Middle frontal gyrus (tissue), 1 donor: ENCODE results near the gene CDK19.
A peak's percentile ranks its signal among the peaks of the same experiment; 100 is the strongest.
"Not testable (repeated sequence)": the region's sequence is repeated elsewhere in the genome, so short reads cannot be mapped to it uniquely, and the experiment has no call there.

ENCODE experiments used
- DNase-seq: peaks from one replicate; pipeline ENCODE4 v3.0.0-alpha.2; 2015; ENCODE audit warnings: low spot score; ENCODE audit errors: extremely low spot score

The CDK19 gene

DNA sequence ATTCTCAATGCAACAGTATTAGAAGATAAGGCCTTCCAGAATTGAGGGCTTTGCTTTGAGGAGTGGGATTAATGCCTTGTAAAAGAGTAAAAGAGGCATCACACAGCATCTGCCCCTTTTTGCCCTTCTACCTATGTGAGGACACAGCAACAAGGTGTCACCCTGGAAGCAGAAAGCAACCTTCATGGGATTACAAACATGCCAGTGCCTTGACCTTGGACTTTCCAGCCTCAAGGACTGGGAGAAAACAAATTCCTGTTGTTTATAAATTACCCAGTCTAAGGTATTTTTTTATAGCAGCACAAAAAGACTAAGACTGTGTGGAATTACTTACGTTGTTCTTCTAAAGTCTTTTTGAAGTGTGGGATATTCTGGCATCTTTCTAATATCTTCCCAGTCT is 188.8 kb downstream of the CDK19 start:
- DNase-seq: no peak

DNA sequence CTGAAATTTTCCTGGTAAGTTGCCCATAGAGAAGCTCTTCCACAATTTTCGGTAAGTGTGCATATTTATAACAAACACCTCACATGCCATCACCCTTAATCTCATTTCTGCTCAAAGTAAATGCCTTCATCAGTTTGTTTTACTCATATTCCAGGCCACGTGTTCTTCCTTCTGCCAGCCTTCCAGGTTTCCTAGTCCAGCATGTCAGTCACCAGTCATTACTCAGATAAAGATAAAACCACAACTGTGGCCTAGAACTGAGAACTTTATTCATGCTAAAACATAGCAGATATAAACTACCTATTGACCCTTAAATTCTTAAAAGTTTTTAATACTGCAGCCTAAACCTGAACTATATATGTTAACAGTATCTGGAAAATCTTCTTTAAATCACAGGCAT is 189.4 kb downstream of the CDK19 start:
- DNase-seq: no peak

DNA sequence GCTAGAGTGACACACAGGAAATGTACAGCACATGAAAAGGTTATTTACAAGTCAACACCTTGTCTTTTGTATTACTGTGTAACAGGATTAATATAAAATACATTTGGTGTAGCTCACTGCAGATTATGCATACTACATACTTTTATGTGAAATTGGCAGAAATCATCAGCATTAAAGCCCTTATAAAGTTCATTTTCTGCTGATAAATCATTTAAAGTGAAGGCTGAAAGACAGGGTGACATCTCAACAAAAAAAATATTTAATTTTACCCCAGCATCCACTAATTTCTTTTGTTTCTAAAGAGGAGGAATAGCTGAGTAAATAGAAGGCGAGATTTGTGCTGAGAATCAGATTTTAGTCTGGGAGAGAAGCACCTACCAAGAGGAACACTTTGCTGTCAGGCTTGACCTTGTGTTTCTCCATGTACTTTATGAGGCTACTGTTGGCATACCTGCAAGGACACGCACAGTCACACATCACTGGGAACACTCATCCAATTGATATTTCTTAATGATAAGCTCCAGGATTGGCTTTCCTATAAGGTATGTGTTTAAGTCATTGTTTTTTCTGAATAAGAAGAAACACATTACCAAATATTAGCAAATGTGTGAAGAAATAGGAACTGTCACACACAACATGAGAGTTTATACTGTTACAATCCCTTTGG is 192.2 kb downstream of the CDK19 start:
- no peak for DNase-seq

DNA sequence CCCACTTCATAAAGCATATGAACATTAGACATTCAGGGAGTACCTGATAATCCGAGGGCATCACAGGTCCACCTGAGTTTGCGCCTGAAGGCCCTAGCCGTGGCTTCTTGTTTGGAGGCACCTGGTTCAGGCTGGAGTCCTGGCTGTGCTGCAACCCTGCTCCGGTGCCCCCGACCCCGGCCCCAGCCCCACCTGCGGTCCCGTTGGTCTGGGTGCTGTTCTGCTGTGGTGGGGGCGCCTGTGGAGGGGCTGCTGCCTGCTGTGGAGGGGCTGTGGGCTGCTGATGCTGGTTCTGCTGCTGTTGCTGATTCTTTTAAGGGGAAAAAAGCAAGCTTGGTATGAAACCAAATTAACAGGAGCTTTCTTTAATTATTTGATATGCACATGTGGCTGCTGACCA is 194.2 kb downstream of the CDK19 start:
- no peak for DNase-seq

DNA sequence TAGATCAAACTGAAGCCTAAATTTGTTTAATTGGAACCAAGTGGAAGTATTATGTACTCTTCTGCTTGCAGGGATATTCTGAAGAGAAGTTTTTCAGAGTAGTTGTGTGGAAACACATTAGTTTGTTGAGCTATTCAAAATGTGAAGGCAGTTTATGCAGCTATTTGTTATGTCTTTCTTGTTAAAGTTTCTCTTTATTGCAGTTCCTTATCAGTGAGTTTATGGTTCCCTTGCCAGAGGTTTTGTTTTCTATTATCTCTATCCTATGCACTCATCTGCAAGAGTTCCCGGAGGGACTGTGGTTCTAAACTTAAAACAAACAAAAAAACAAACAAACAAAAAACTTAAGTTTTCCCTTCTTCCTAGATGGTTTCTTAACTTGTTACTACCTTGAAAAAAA is 195.2 kb downstream of the CDK19 start:
- DNase-seq: no peak

DNA sequence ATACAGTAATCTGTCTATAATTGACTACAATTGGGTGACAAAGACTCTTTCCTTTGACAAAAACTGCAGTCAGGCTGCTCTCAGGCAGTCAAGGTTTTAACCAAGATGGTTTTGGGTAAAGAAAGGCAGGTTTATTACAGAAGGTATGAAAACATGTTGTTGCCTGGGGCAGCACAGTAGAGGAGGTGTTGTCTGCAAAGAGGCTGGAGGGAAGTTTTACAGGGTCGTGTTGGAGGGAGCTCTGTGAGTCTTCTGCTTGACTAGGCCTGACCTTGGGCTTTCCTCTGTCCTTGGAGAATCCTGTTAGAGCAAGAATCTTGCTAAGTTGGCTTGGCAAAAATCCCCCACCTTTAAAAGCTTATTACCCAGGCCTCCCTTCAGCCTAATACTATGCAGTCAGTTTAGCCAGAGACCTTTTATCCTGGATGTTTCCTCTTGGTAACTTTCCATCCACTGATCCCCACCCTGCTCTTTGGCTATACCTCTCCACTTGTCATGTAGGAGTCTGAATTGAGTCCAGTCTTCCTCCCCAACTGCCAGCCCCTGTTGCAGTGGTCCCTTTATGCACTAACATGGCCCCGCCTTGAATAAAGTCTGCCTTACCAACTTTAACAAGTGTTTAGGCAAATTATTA is 195.9 kb downstream of the CDK19 start:
- DNase-seq: no peak

DNA sequence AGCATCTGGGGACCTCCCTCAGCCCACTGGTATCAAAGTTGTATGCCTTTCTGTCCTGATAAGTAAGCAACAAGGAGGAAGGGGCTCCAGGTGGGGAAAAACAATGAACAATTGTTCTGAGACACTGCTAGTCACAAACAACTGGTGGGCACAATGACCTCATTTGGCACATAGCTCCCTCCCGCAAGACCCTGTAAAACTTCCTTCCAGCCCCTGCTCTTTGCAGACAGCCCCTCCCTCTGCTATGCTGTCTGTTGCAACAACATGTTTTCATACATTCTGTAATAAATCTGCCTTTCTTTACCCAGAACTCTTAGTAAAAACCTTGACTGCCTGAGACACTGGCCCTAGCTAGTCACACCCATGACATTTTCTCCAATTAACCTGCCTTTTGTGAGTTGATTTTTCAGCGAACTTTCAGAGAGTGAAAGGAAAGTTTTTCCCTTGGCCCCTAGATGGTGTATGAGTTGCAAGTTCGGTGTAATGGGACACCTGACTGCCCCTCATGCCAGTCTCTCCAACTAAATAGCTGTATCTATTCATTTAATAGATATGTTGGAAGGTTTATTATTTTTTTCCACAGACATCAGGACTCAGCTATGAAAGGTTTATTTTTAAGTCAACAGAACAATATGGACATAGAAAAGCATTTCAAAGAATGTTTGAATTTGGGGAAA is 196.5 kb downstream of the CDK19 start:
- DNase-seq: no peak

DNA sequence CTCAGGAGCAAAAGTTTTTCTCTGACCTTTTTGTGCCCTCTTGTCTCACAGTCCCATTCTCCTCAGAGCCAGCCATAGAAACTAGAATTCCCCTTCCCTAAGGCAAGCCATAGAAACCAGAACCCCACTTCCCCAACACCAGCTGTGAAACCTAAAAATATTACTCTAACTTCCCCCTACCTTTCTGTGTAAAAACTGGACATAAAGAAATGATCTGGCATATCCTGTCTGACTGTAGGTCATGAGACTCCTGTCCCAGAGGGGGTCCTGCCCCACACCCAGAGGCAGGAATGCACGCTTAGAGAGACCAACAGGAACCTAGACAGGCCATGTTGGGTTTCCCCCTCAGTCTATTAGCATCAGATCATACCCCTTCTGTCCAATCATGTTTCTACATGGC is 198.2 kb downstream of the CDK19 start:
- no peak for DNase-seq

DNA sequence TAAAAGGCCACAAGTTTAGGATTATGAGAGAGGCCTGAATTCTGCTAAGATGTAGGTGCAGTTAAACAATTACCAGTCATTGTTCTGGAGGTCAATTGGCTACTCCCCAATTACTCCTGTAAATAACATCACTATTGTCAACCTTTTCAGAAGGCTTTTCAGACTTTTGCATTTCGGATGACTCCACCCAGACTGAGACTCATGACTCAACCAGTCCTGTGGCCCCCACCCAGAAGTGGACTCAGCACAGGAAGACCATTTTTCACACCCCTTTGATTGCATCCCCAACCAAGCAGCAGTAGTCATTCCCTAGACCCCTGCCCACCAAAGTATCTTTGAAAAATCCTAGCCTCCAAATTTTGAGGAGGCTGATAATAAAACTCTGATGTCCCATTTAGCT is 199.5 kb downstream of the CDK19 start:
- no peak for DNase-seq

DNA sequence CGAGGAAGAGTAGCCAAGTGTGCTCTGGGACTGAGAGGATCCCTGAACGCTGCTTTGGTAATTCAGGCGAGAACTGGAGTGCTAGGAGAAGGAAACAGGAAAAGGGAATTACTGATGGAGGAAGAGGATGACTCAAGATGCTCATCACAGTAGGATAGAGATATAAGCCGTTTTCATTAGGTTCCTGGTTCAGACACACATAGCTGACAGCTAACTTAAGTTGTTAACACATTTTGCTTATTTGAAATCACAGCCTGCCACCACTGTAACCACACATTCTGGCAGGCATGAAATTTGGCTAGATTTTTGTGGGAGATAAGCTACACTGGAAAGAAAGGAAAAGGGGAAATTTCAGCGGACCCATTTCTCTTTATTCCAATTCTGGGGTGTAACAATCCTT is 200.7 kb downstream of the CDK19 start:
- no peak for DNase-seq

DNA sequence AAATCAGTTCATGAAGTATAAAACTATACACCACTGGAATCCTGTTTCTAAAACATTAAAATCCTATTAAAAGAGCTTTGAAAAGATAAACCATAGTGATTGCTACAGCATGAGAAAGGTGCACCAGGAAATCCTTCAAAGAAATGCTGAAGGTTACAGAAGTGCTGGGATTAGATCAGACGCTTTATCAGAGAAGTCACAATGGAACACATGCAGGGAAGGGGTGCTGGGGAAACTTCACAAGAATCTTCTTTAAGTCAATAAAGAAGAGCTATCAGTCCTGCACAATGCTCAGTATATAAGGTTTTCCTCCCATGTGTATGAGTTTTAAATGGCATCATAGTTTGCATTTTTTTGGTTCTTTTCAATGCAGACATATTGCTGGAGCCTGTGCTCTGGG is 201.2 kb downstream of the CDK19 start:
- no peak for DNase-seq

DNA sequence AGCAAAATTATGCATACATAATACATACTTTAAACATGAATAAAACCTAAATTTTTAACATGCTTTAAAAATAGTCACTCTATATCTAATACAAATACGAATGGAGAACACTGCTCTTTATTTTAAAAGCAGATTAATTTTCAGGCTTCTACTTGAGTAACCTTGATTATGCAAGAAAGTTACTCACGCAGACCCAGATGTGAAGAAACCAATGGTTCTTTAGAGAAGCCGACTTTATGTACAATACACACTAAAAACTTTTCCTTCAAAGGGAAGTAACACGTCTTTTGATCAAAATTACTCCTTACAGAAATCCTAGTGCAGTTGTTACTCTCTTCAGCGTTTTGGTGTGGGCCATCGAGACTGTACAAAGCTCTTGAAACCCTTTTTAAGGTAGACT is 201.9 kb downstream of the CDK19 start:
- no peak for DNase-seq

DNA sequence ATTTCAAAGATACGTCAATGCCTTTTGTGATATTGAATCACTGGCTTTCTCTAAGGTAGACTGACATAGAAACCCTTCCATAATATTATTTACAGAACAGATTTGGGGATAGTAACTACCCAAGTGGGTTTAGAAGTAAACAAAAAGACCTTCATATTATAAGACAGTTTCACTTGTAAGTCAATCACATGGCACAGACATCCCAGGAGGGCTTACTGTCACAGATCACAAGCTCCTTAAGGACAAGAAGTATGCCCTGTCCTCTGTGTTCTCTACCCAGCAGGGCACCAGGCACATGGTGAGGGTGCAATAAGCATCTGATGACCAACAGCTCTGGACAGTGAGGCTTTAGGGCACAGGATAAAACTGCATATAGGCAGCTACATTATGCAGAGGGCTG is 203.0 kb downstream of the CDK19 start:
- no peak for DNase-seq

DNA sequence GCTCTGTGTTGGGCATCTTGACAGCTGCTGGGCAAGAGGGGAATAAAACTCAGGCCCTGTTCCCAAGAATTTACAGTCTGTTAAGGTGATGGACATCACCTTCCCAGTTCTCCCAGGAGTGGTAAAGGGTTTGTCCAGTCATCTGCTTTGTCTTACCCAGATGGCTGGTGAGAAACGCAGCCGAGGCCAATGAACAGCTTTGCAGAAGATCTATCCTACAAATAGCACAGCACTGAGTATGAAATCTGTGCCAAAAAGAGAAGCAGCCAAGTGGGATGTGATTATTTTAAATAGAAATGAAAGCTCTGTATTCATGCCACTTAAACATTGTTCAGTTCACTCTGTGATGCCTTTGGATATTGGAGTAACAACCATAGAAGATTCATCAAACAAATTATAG is 206.2 kb downstream of the CDK19 start:
- DNase-seq: peak; percentile 60

DNA sequence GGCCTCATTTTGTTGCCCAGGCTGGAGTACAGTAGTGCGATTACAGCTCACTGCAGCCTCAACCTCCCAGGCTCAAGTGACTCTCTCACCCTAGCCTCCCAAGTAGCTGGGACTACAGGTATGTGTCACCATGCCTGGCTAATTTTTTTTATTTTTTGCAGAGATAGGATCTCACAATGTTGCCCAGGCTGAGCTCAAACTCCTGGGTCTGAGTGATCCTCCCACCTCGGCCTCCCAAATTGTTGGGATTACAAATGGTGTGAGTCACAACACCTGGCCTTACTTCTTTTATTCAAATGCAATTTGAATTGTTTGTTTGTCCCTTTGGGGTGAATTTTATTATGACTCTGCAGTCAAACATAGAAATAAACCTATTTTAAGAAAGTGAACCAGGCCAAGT is 207.1 kb downstream of the CDK19 start:
- no peak for DNase-seq

DNA sequence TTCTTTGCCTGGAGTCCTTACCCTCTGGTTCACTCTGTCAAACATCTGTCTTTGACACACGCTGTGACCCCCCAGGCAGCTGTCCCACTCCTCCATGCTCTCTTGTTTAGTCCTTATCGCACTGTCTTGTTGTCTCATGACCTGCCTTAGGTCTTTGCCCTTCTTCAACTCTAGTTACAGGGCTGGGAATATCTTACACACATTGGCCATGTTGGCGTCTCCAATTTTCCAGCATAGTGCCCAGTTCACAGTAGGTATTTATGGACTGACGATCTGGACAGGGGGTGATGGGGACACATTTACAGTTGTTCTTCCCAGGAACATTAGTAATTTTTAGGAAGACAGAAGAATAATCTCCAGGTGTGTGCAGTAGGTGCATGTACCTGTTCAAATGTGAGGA is 209.1 kb downstream of the CDK19 start:
- DNase-seq: no peak

DNA sequence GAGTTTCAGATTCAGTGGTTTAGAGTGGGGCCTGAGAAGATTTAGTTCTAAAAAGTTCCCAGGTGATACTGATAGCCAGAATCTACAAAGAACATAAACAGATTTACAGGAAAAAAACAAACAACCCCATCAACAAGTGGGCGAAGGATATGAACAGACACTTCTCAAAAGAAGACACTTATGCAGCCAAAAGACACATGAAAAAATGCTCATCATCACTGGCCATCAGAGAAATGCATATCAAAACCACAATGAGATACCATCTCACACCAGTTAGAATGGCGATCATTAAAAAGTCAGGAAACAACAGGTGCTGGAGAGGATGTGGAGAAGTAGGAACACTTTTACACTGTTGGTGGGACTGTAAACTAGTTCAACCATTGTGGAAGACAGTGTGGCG is 214.6 kb downstream of the CDK19 start:
- not testable (repeated sequence) for DNase-seq

DNA sequence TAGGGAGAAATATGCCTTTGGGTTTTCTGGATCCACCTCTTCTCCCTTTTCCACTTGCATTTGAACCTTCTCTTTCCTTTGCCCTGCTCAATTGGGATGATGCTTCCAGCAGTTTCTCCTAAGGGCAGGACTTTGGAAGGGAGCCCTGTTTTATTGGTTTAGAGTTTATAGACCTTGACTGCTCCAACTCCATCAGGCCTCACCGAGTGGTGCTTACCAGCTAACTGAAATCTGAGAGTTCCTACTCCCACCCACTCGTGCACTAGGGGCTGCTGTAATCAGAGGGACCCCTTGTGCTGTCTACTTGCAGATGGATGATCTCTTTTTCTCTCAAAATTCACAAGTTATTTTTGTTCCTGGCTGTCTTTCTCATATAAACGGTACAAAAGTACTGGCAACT is 217.5 kb downstream of the CDK19 start:
- DNase-seq: no peak

DNA sequence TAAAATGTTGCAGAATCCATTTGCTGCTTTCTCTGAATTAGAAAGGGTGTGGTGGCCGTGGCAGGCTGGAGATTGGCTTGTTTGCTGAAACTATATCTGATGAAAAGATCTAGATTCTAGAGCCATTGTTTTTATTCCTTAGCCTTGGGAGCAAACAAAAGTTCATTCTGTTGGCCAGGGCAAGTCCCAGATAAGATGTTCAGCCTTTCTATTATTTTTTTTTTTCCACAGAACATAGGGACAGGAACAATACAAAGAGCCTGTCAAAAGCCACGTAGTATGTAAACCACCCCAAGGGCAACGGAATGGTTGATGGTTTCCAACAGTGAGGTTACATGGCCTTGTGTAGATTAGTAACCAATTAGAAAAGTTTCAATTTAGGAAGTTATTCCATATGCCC is 218.9 kb downstream of the CDK19 start:
- DNase-seq: no peak

DNA sequence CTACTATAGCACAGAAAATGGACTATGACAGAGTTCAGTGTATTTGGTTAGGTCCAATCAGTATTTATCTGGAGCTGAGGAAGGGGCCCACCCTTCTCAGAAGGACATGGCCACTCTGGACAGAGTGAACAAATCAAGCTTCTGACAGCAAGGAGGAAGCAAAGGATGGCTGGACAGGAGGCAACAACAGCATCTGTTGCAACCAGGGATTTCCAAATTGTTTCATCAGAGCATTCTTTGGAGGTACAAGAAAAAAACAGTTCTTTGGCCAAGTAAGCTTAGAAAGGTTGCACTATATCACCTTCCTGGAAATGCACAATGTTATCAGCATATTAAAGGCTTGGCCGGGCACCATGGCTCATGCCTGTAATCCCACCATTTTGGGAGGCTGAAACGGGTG is 220.2 kb downstream of the CDK19 start:
- no peak for DNase-seq

DNA sequence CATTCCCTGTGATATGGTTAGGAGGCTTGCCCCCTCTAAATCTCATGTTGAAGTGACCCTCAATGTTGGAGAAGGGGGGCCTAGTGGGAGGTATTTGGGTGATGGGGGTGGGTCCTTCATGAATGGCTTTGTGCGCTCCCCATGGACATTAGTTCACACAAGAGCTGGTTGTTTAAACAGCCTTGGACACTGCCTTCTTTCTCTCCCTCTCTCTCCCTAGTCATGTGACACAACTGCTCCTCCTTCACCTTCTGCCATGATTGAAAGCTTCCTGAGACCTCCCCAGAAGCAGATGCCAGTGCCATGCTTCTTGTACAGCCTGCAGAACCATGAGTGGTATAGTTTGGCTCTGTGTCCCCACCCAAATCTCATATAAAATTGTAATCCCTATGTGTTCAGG is 221.6 kb downstream of the CDK19 start:
- no peak for DNase-seq

DNA sequence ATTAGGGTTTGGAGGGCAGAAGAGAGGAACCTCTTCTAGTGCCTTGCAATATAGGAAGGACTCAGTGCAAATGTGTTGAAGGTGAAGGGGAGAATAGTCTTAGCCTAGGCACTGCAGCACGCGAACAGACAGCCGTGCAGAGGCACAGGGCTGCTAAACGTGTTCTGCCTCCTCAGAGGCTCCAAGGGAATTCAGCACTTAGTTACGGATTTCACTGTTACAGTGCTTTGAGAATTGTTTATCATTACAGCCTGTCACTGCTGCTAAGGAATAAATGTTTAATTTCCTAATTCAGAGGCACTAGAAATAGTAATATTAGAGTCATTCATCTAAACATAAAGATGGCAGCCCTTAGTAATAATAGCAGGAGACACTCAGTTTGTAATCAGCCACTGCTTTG is 222.5 kb downstream of the CDK19 start:
- DNase-seq: no peak

DNA sequence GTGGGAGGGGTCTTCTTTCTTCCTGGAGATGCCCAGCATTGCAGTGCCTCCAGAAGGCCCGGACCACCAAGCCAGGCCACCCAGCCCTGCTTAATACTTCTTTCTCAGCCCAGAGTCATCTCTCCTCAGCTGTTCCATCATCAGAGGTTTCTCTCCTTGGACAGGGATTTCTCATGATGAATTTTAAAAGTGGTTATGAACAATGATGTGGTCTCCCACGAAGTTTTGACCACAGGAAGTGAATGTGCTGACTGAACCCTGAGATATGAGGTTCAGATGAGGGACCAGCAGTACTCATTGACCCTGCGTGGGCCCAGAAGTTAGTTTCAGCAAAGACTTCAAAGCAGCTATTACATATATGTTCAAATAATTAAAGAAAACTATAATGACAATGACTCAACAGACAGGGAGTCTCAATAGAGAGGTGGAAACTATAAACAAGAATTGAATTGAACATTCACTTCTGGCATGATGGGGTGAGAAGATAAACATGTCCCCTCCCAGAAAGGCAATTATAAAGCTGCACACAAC is 224.4 kb downstream of the CDK19 start:
- no peak for DNase-seq
